ENCODE results near the gene COMT.

Gene COMT

GRCh38 chr22:19974935-19975706, 33.5 kb downstream of the COMT start:
- Histone ChIP-seq H3K9ac (ENCODE audit: low read length) (no peak overlapping the region), H2BK120ac (ENCODE audit: low read depth, low read length) (no peak overlapping the region), H3K4me2 (ENCODE audit: low read length, poor library complexity, severe bottlenecking) (no peak overlapping the region), H2AFZ (ENCODE audit: low read depth, low read length) (no peak overlapping the region), H2BK15ac (ENCODE audit: low read depth, poor library complexity, severe bottlenecking) (no peak overlapping the region), H3K14ac (ENCODE audit: low read length in 2 of 2) (no peak overlapping the region), H3K36me3 (ENCODE audit: control insufficient read depth in 1 of 2, insufficient read depth in 2 of 2, low read depth in 1 of 2, low read length in 2 of 2) (peaks cover 10 to 75% of the 10 kb centered on the region in 2 experiments), H3K27me3 (ENCODE audit: control insufficient read depth in 1 of 2, insufficient read depth in 1 of 2, low read length in 2 of 2) (peaks cover 0 to 8% of the 10 kb centered on the region in 2 experiments), H4K8ac (ENCODE audit: low read length) (peak overlapping the region; percentile 22), H4K91ac (ENCODE audit: low read length) (no peak overlapping the region), H3K4me1 (ENCODE audit: control insufficient read depth, insufficient read depth, low read depth, low read length) (peaks cover 27% of the 10 kb centered on the region), H3K23ac (ENCODE audit: low read length in 2 of 2) (no peak overlapping the region), H2BK12ac (ENCODE audit: low read length in 2 of 2) (no peak overlapping the region), H3K4me3 (ENCODE audit: insufficient read depth in 1 of 2, low read depth in 1 of 2, low read length in 2 of 2) (no peak overlapping the region), H2BK5ac (ENCODE audit: low read depth, low read length, poor library complexity, severe bottlenecking) (no peak overlapping the region), H3K27ac (ENCODE audit: low read length, poor library complexity, severe bottlenecking) (peak overlapping the region; percentile 18), H3K79me1 (replicated peaks; ENCODE audit: low read length, poor library complexity, severe bottlenecking) (no peaks in the 10 kb centered on the region), H3K18ac (ENCODE audit: low read depth in 1 of 2, low read length in 2 of 2) (no peak overlapping the region), H3K9me3 (ENCODE audit: control insufficient read depth, low read length) (no peaks in the 10 kb centered on the region), H3K4ac (ENCODE audit: low read depth in 1 of 2, low read length in 2 of 2) (no peak overlapping the region), H2AK5ac (ENCODE audit: low read length, severe bottlenecking) (peak overlapping the region; percentile 46)
- 88% methylated on average over 10 of the region's 13 CpGs for WGBS
- no peak for DNase-seq

- H2AK5ac ChIP-seq (ENCODE audit: low read length, severe bottlenecking): peak overlapping the region; percentile 46
- no peak overlapping the region for H3K4me3 ChIP-seq (ENCODE audit: insufficient read depth in 1 of 2, low read depth in 1 of 2, low read length in 2 of 2)
- no peaks in the 10 kb centered on the region for H3K79me1 ChIP-seq (replicated peaks; ENCODE audit: low read length, poor library complexity, severe bottlenecking)
- no peak overlapping the region for H3K14ac ChIP-seq (ENCODE audit: low read length in 2 of 2)
- no peak overlapping the region for H3K23ac ChIP-seq (ENCODE audit: low read length in 2 of 2)
- no peak overlapping the region for H2BK15ac ChIP-seq (ENCODE audit: low read depth, poor library complexity, severe bottlenecking)
- peak overlapping the region; percentile 13 for H3K27ac ChIP-seq (ENCODE audit: low read length, poor library complexity, severe bottlenecking)
- H2BK120ac ChIP-seq (ENCODE audit: low read depth, low read length): no peak overlapping the region
- H3K4ac ChIP-seq (ENCODE audit: low read depth in 1 of 2, low read length in 2 of 2): no peak overlapping the region
- H3K27me3 ChIP-seq (ENCODE audit: control insufficient read depth in 1 of 2, insufficient read depth in 1 of 2, low read length in 2 of 2): peaks cover 0 to 8% of the 10 kb centered on the region in 2 experiments
- no peak overlapping the region for H4K8ac ChIP-seq (ENCODE audit: low read length)
- no peak overlapping the region for H3K4me2 ChIP-seq (ENCODE audit: low read length, poor library complexity, severe bottlenecking)
- no peak overlapping the region for H3K9ac ChIP-seq (ENCODE audit: low read length)
- no peaks in the 10 kb centered on the region for H3K9me3 ChIP-seq (ENCODE audit: control insufficient read depth, low read length)
- no peak overlapping the region for H4K91ac ChIP-seq (ENCODE audit: low read length)
- H3K36me3 ChIP-seq (ENCODE audit: control insufficient read depth in 1 of 2, insufficient read depth in 2 of 2, low read depth in 1 of 2, low read length in 2 of 2): peaks cover 10 to 76% of the 10 kb centered on the region in 2 experiments
- H3K18ac ChIP-seq (ENCODE audit: low read depth in 1 of 2, low read length in 2 of 2): no peak overlapping the region
- H2BK12ac ChIP-seq (ENCODE audit: low read length in 2 of 2): no peak overlapping the region
- no peak overlapping the region for H2BK5ac ChIP-seq (ENCODE audit: low read depth, low read length, poor library complexity, severe bottlenecking)
- 87% methylated on average over 4 of the region's 4 CpGs for WGBS
- H3K4me1 ChIP-seq (ENCODE audit: control insufficient read depth, insufficient read depth, low read depth, low read length): peaks cover 26% of the 10 kb centered on the region
- no peak overlapping the region for H2AFZ ChIP-seq (ENCODE audit: low read depth, low read length)
- DNase-seq: no peak
Observed at GRCh38 chr22:19975707-19976035, 34.1 kb downstream of the COMT start.

GRCh38 chr22:19976671-19977070, 35.1 kb downstream of the COMT start:
- Histone ChIP-seq H2BK15ac (ENCODE audit: low read depth, poor library complexity, severe bottlenecking) (no peak overlapping the region), H2BK5ac (ENCODE audit: low read depth, low read length, poor library complexity, severe bottlenecking) (no peak overlapping the region), H3K9me3 (ENCODE audit: control insufficient read depth, low read length) (no peaks in the 10 kb centered on the region), H4K8ac (ENCODE audit: low read length) (no peak overlapping the region), H2BK12ac (ENCODE audit: low read length in 2 of 2) (no peak overlapping the region), H3K36me3 (ENCODE audit: control insufficient read depth in 1 of 2, insufficient read depth in 2 of 2, low read depth in 1 of 2, low read length in 2 of 2) (peaks cover 10 to 76% of the 10 kb centered on the region in 2 experiments), H3K4me3 (ENCODE audit: insufficient read depth in 1 of 2, low read depth in 1 of 2, low read length in 2 of 2) (no peak overlapping the region), H3K4me2 (ENCODE audit: low read length, poor library complexity, severe bottlenecking) (no peak overlapping the region), H3K79me1 (replicated peaks; ENCODE audit: low read length, poor library complexity, severe bottlenecking) (peaks cover 1% of the 10 kb centered on the region), H2BK120ac (ENCODE audit: low read depth, low read length) (no peak overlapping the region), H4K91ac (ENCODE audit: low read length) (no peak overlapping the region), H3K18ac (ENCODE audit: low read depth in 1 of 2, low read length in 2 of 2) (no peak overlapping the region), H3K27ac (ENCODE audit: low read length, poor library complexity, severe bottlenecking) (no peak overlapping the region), H3K4me1 (ENCODE audit: control insufficient read depth, insufficient read depth, low read depth, low read length) (peaks cover 23% of the 10 kb centered on the region), H3K9ac (ENCODE audit: low read length) (no peak overlapping the region), H3K4ac (ENCODE audit: low read depth in 1 of 2, low read length in 2 of 2) (no peak overlapping the region), H3K27me3 (ENCODE audit: control insufficient read depth in 1 of 2, insufficient read depth in 1 of 2, low read length in 2 of 2) (peaks cover 0 to 8% of the 10 kb centered on the region in 2 experiments), H2AFZ (ENCODE audit: low read depth, low read length) (no peak overlapping the region), H3K14ac (ENCODE audit: low read length in 2 of 2) (no peak overlapping the region), H3K23ac (ENCODE audit: low read length in 2 of 2) (no peak overlapping the region), H2AK5ac (ENCODE audit: low read length, severe bottlenecking) (no peak overlapping the region)
- DNase-seq: no peak
- WGBS: 98% methylated on average over 2 of the region's 3 CpGs

GRCh38 chr22:19977296-19978243, 36.0 kb downstream of the COMT start:
- no peak overlapping the region for H2AFZ ChIP-seq (ENCODE audit: low read depth, low read length)
- H3K4ac ChIP-seq (ENCODE audit: low read depth in 1 of 2, low read length in 2 of 2): no peak overlapping the region
- H2BK120ac ChIP-seq (ENCODE audit: low read depth, low read length): no peak overlapping the region
- no peak overlapping the region for H2BK12ac ChIP-seq (ENCODE audit: low read length in 2 of 2)
- peaks cover 7 to 73% of the 10 kb centered on the region in 2 experiments for H3K36me3 ChIP-seq (ENCODE audit: control insufficient read depth in 1 of 2, insufficient read depth in 2 of 2, low read depth in 1 of 2, low read length in 2 of 2)
- no peak for DNase-seq
- no peak overlapping the region for H3K23ac ChIP-seq (ENCODE audit: low read length in 2 of 2)
- H3K4me1 ChIP-seq (ENCODE audit: control insufficient read depth, insufficient read depth, low read depth, low read length): peaks cover 30% of the 10 kb centered on the region
- peaks cover 0 to 8% of the 10 kb centered on the region in 2 experiments for H3K27me3 ChIP-seq (ENCODE audit: control insufficient read depth in 1 of 2, insufficient read depth in 1 of 2, low read length in 2 of 2)
- no peak overlapping the region for H2BK5ac ChIP-seq (ENCODE audit: low read depth, low read length, poor library complexity, severe bottlenecking)
- H3K9me3 ChIP-seq (ENCODE audit: control insufficient read depth, low read length): no peaks in the 10 kb centered on the region
- H4K8ac ChIP-seq (ENCODE audit: low read length): no peak overlapping the region
- H2BK15ac ChIP-seq (ENCODE audit: low read depth, poor library complexity, severe bottlenecking): no peak overlapping the region
- WGBS: 96% methylated on average over 32 of the region's 32 CpGs
- no peak overlapping the region for H3K27ac ChIP-seq (ENCODE audit: low read length, poor library complexity, severe bottlenecking)
- H3K18ac ChIP-seq (ENCODE audit: low read depth in 1 of 2, low read length in 2 of 2): no peak overlapping the region
- H4K91ac ChIP-seq (ENCODE audit: low read length): no peak overlapping the region
- no peak overlapping the region for H2AK5ac ChIP-seq (ENCODE audit: low read length, severe bottlenecking)
- no peak overlapping the region for H3K14ac ChIP-seq (ENCODE audit: low read length in 2 of 2)
- H3K79me1 ChIP-seq (replicated peaks; ENCODE audit: low read length, poor library complexity, severe bottlenecking): peaks cover 9% of the 10 kb centered on the region
- H3K4me2 ChIP-seq (ENCODE audit: low read length, poor library complexity, severe bottlenecking): no peak overlapping the region
- H3K9ac ChIP-seq (ENCODE audit: low read length): no peak overlapping the region
- H3K4me3 ChIP-seq (ENCODE audit: insufficient read depth in 1 of 2, low read depth in 1 of 2, low read length in 2 of 2): no peak overlapping the region
